Thyroid gland (tissue), 4 donors: ENCODE results near the gene OR10H1.
"Not testable (repeated sequence)": the region's sequence is repeated elsewhere in the genome, so short reads cannot be mapped to it uniquely, and the experiment has no call there.

Source experiments
- POLR2A ChIP-seq, 2 donors: fragments of 450-650 bp; IDR thresholded peaks; one replicate each; pipeline ENCODE4 v1.6.1; 2017; ENCODE audit warnings: antibody characterized with exemption in 2 of 2, mild to moderate bottlenecking in 2 of 2, moderate library complexity in 1 of 2
- TF ChIP-seq, protein P1 (sequence below), 6 experiments: fragments of 200-600 bp in 3 of 6; fragments of 450-650 bp in 3 of 6; sonication (generic) in 3 of 6; IDR thresholded peaks; one replicate each; pipeline ENCODE4 v1.5.1; 2016 to 2019; ENCODE audit warnings: antibody characterized with exemption in 6 of 6, mild to moderate bottlenecking in 2 of 6, inconsistent platforms in 1 of 6, moderate library complexity in 1 of 6

DNA sequence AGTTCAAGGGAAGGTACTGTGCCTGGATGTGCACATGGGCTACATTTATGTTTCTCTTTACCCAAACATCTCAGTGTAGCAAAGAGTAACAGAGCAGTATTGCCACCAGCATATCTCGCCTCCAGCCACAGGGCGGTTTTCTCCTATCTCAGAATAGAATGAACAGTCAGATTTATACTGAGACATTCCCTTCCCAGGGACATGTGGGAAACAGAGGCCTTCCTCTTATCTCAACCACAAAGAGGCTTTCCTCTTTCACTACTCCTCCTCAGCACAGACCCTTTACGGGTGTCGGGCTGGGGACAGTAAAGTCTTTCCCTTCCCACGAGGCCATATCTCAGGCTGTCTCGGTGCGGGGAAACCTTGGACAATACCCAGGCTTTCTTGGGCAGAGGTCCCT is 32.6 kb downstream of the OR10H1 start:
- not testable (repeated sequence) for TF ChIP-seq POLR2A (IDR thresholded peaks at IDR 0.05)
- TF ChIP-seq, protein P1, sequence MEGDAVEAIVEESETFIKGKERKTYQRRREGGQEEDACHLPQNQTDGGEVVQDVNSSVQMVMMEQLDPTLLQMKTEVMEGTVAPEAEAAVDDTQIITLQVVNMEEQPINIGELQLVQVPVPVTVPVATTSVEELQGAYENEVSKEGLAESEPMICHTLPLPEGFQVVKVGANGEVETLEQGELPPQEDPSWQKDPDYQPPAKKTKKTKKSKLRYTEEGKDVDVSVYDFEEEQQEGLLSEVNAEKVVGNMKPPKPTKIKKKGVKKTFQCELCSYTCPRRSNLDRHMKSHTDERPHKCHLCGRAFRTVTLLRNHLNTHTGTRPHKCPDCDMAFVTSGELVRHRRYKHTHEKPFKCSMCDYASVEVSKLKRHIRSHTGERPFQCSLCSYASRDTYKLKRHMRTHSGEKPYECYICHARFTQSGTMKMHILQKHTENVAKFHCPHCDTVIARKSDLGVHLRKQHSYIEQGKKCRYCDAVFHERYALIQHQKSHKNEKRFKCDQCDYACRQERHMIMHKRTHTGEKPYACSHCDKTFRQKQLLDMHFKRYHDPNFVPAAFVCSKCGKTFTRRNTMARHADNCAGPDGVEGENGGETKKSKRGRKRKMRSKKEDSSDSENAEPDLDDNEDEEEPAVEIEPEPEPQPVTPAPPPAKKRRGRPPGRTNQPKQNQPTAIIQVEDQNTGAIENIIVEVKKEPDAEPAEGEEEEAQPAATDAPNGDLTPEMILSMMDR (IDR thresholded peaks at IDR 0.05): not testable (repeated sequence)
